T-cell (primary cell): Measurements from ENCODE around the gene ZNF280D. TPM values are rescaled to one million over a fixed set of nuclear protein-coding genes. Genes with fewer than 3 reads are reported as not detected.

Experiments
- ATAC-seq, 4 experiments: fragments of 200-7000 bp in 3 of 4; fragments of 150-1000 bp in 1 of 4; cut with Tn5 transposase; replicated peaks in 1 of 4; 1 replicate in 3 of 4; 2 replicates in 1 of 4; pipeline ENCODE4 v1.10.0; 2021; ENCODE audit warnings: moderate library complexity in 3 of 4, mild to moderate bottlenecking in 2 of 4, moderate number of reproducible peaks in 1 of 4
- CTCF ChIA-PET, 2 donors: fragments of 300-600 bp; sonication (Branson Sonifier 250); formaldehyde crosslinking; loops; one replicate each; lab custom pipeline; 2022; ENCODE audit warnings: antibody characterized with exemption in 2 of 2; lab: Charles Lee
- POLR2A ChIA-PET, 2 donors: fragments of 300-600 bp; sonication (Branson Sonifier 250); formaldehyde crosslinking; loops; one replicate each; lab custom pipeline; 2022; ENCODE audit warnings: antibody characterized with exemption in 2 of 2; lab: Charles Lee
- DNase-seq, 35 experiments: peaks; one replicate each; pipeline versions ENCODE4 v3.0.0 to v3.0.0-alpha.2; 2013 to 2023
- H3K27ac ChIP-seq: one replicate; pipeline ENCODE4 v1.5.1; 2013; ENCODE audit warnings: low read length
- H3K27me3 ChIP-seq, 2 experiments: replicated peaks in 1 of 2; 1 replicate in 1 of 2; 2 replicates in 1 of 2; pipeline versions ENCODE4 v1.6.1 to v1.7.0; 2013; ENCODE audit warnings: low read length in 1 of 2, mixed read lengths in 1 of 2; ENCODE audit not compliant: control insufficient read depth in 2 of 2, insufficient read depth in 2 of 2; ENCODE audit errors: extremely low read depth in 1 of 2
- H3K36me3 ChIP-seq, 2 donors: 1 replicate in 1 of 2; 2 replicates in 1 of 2; pipeline versions ENCODE4 v1.6.1 to v1.7.0; 2013; ENCODE audit warnings: low read length in 1 of 2; ENCODE audit not compliant: control insufficient read depth in 2 of 2, insufficient read depth in 1 of 2; ENCODE audit errors: extremely low read depth in 1 of 2
- H3K4me1 ChIP-seq, 2 experiments: 1 replicate in 1 of 2; 2 replicates in 1 of 2; pipeline versions ENCODE4 v1.6.1 to v1.7.0; 2013; ENCODE audit warnings: low read length in 2 of 2, mixed read lengths in 1 of 2; ENCODE audit not compliant: insufficient read depth in 2 of 2, control insufficient read depth in 1 of 2; ENCODE audit errors: extremely low read depth in 1 of 2
- H3K4me3 ChIP-seq, 2 donors: 1 replicate in 1 of 2; 2 replicates in 1 of 2; pipeline versions ENCODE4 v1.5.1 to v1.7.0; 2013; ENCODE audit warnings: mild to moderate bottlenecking in 2 of 2, low read length in 1 of 2, moderate library complexity in 1 of 2; ENCODE audit not compliant: control insufficient read depth in 1 of 2; ENCODE audit errors: extremely low read depth in 1 of 2
- H3K9me3 ChIP-seq: 2 replicates; pipeline ENCODE4 v1.7.0; 2013
- H3K27ac Mint-ChIP-seq, 2 donors: one replicate each; pipeline ENCODE4 v1.8.0; 2020 to 2021; ENCODE audit warnings: mild to moderate bottlenecking in 2 of 2, mixed read lengths in 2 of 2
- H3K27me3 Mint-ChIP-seq, 2 donors: one replicate each; pipeline ENCODE4 v1.8.0; 2021 to 2022; ENCODE audit warnings: mixed read lengths in 2 of 2
- H3K36me3 Mint-ChIP-seq: one replicate; pipeline ENCODE4 v1.8.0; 2021; ENCODE audit warnings: mixed read lengths
- H3K4me1 Mint-ChIP-seq, 3 donors: one replicate each; pipeline ENCODE4 v1.8.0; 2020 to 2022; ENCODE audit warnings: mixed read lengths in 3 of 3, mild to moderate bottlenecking in 1 of 3
- H3K4me3 Mint-ChIP-seq, 3 donors: one replicate each; pipeline ENCODE4 v1.8.0; 2020 to 2022; ENCODE audit warnings: mild to moderate bottlenecking in 3 of 3, mixed read lengths in 3 of 3, moderate library complexity in 3 of 3
- H3K9me3 Mint-ChIP-seq, 3 donors: one replicate each; pipeline ENCODE4 v1.8.0; 2020 to 2022; ENCODE audit warnings: mixed read lengths in 3 of 3
- WGBS: methylation state at CpG from one replicate; pipeline ENCODE4 v1.1.5; 2013; ENCODE audit warnings: missing lambda C conversion rate; ENCODE audit not compliant: insufficient coverage; 5-methylcytosine and 5-hydroxymethylcytosine counted together
- total RNA-seq, 35 experiments: library from RNA in 6 of 35; stranded (reverse) in 6 of 35; fragments of 120-200 nt in 1 of 35; gene quantifications; one replicate each; pipeline versions ENCODE4 v1.2.1 to v1.2.4 and lab custom pipeline; 2013 to 2026

The ZNF280D gene
- total RNA-seq, 5 donors from 2014 or later (not counting 1 experiment from before 2014, with no cell fraction given) = 29.1 to 39.5 (median 32.4) TPM

DNA sequence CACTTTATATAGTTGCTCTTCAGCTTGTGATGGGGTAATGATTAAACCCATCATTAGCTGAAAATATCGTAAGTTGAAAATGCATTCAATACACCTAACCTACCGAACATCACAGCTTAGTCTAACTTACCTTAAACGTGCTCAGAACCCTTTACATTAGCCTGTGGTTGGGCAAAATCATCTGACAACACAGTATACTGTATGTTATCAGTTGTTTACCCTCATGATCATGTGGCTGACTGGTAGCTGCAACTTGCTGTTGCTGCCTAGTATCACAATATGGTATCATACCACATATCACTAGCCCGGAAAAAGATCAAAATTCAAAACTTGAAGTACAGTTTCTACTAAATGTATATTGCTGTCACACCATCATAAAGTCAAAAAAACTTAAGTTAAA lies 9.5 kb downstream of the ZNF280D start:
- DNase-seq = no peak
- no CpG with 5 or more reads among the region's 4 CpGs for WGBS
- Histone ChIP-seq H3K27me3 (no peaks in the 10 kb centered on the region), H3K9me3 (no peaks in the 10 kb centered on the region), H3K27ac (no peak overlapping the region), H3K4me1 (peaks cover 0 to 28% of the 10 kb centered on the region in 2 experiments), H3K36me3 (peaks cover 0 to 5% of the 10 kb centered on the region in 2 donors), H3K4me3 (no peak overlapping the region)
- no peaks in the 10 kb centered on the region for H3K27me3 Mint-ChIP-seq
- peaks cover 33% of the 10 kb centered on the region for H3K36me3 Mint-ChIP-seq
- peaks cover 67 to 68% (median 68%) of the 10 kb centered on the region in 3 donors for H3K4me1 Mint-ChIP-seq
- POLR2A ChIA-PET = interaction anchor here in 1 of 2 donors (0.6 kb wide), 1 partner anchor 74 kb away, joined by 3 read pairs; no protein-coding TSS in a partner anchor
- no peak for ATAC-seq
- no peak overlapping the region for H3K4me3 Mint-ChIP-seq
- CTCF ChIA-PET = no interaction called here
- H3K27ac Mint-ChIP-seq = no peak overlapping the region
- no peaks in the 10 kb centered on the region for H3K9me3 Mint-ChIP-seq

DNA sequence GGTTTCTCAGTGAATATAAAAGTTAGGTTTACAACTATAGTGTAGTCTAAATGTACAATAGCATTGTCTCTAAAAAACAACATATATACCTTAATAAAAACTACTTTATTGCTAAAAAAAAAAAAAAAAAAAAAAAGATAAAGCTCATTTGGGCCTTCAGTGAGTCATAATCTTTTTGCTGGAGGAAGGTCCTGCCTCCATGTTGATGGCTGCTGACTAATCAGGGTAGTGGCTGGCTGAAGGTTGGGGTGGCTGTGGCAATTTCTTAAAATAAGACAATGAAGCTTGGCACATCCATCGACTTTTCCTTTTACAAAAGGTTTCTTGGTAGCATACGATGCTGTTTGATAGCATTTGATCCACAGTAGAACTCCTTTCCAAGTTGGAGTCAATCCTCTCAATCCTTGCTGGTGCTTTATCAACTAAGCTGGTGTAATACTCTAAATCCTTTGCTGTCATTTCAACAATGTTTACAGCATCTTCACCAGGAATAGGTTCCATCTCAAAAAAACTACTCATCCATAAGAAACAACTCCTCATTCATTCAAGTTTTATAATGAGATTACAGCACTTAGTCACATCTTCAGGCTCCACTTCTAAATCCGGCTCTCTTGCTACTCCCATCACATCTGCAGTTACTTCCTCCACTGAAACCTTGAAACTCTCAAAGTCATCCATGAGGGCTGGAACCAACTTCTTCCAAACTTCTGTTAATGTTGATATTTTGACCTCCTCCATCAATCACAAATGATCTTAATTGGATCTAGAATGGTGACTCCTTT lies 13.3 kb downstream of the ZNF280D start:
- ChIA-PET CTCF (interaction anchor here (0.6 to 0.7 kb wide), 3 partner anchors 10 to 808 kb away, joined by 3 to 10 read pairs (median 3); no protein-coding TSS in a partner anchor), POLR2A (interaction anchor here (0.6 to 0.7 kb wide), 5 partner anchors 9 to 830 kb away, joined by 3 to 14 read pairs (median 4); no protein-coding TSS in a partner anchor)
- 100% methylated on average over 3 of the region's 3 CpGs for WGBS
- Mint-ChIP-seq H3K4me3 (peak overlapping the region in 1 of 3 donors; percentile 19), H3K4me1 (peaks cover 66 to 68% (median 67%) of the 10 kb centered on the region in 3 donors), H3K9me3 (no peaks in the 10 kb centered on the region), H3K36me3 (peaks cover 19% of the 10 kb centered on the region), H3K27me3 (no peaks in the 10 kb centered on the region), H3K27ac (no peak overlapping the region)
- ATAC-seq = no peak
- DNase-seq = no peak
- Histone ChIP-seq H3K9me3 (no peaks in the 10 kb centered on the region), H3K4me3 (no peak overlapping the region), H3K4me1 (peaks cover 0 to 22% of the 10 kb centered on the region in 2 experiments), H3K27ac (no peak overlapping the region), H3K27me3 (no peaks in the 10 kb centered on the region), H3K36me3 (no peaks in the 10 kb centered on the region)

DNA sequence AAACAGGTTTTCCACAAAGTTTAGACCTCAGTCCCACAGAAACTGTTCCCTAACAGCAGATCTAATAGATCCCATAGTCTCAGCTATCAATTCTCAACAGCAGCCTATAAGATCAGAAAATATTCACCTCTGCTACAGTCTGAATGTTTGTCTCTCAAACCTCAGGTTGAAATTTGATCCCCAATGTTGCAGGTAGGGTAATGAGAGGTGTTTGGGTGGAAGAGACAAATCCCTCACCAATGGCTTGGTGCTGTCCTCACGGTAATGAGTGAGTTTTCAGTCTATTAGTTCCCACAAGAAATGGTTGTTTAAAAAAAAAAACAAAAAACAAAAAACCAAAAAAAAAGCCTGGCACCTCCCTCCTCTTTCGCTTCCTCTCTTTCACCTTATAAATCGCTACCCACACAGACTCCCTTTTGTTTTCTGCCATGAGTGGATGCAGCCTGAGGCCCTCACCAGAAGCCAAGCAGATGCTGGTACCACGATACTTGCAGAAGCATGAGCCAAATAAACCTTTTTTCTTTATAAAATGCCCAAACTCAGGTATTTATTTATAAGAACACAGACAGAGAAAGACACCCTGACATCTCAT lies 14.2 kb downstream of the ZNF280D start:
- CTCF ChIA-PET = interaction anchor here in 1 of 2 donors (0.5 kb wide), 1 partner anchor 46 kb away, joined by 3 read pairs; no protein-coding TSS in a partner anchor

DNA sequence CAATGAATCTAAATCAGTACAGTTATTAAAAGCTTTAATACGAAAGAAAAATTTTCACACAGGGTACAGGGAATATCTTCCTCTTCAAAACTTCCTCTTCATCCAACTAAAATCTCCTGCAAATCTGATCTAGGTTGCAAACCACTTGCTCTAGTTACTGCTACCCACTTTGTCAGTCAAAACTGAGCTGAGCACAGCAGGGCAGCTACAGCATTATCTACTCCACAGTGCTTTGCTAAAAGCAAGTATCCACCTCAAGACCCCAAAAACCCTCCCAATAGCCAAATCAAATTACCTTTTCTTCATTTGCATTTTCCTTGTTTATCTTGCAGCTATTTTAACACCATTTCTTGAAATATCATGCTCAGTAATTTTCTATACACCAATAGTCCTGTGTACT lies 14.7 kb downstream of the ZNF280D start:
- H3K9me3 ChIP-seq = no peaks in the 10 kb centered on the region
- H3K4me1 Mint-ChIP-seq = peaks cover 54 to 57% (median 57%) of the 10 kb centered on the region in 3 donors

More for the DNA sequence above, 14.2 kb downstream of the ZNF280D start:
- Mint-ChIP-seq H3K36me3 (peaks cover 17% of the 10 kb centered on the region), H3K4me3 (peak overlapping the region in 1 of 3 donors; percentile 27), H3K4me1 (peaks cover 59 to 61% (median 60%) of the 10 kb centered on the region in 3 donors), H3K27ac (no peak overlapping the region), H3K27me3 (no peaks in the 10 kb centered on the region), H3K9me3 (no peaks in the 10 kb centered on the region)
- POLR2A ChIA-PET = interaction anchor here (0.6 kb wide), 3 partner anchors 16 to 459 kb away, joined by 3 to 4 read pairs (median 3); no protein-coding TSS in a partner anchor
- 89% methylated on average over 3 of the region's 4 CpGs for WGBS
- no peaks in the 10 kb centered on the region for H3K36me3 ChIP-seq
- no peak for DNase-seq
- no peak overlapping the region for H3K4me3 ChIP-seq
- no peaks in the 10 kb centered on the region for H3K9me3 ChIP-seq
- no peak overlapping the region for H3K27ac ChIP-seq
- H3K27me3 ChIP-seq = no peaks in the 10 kb centered on the region
- H3K4me1 ChIP-seq = peaks cover 0 to 14% of the 10 kb centered on the region in 2 experiments
- ATAC-seq = no peak

DNA sequence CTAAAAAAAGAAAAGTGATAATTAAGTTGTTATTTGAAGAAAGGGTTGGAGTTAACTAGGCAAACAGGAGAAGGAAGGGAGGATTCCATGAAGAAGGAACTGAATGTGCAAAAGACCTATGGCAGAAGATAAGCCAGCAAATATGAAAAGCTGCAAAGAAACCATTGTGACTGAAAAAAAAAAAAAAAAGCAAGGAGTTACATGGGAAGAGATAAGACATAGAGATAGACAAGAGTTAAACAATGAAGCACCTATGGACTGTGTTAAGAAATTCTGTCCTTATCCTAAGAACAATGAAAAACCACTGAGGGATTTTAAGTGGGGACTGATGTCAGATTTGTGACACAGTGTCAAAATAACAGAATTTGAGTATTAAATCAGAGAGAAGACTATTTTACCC lies 17.0 kb downstream of the ZNF280D start:
- Histone ChIP-seq H3K4me1 (peaks cover 0 to 8% of the 10 kb centered on the region in 2 experiments), H3K27ac (no peak overlapping the region), H3K36me3 (no peaks in the 10 kb centered on the region), H3K27me3 (no peaks in the 10 kb centered on the region), H3K9me3 (no peaks in the 10 kb centered on the region), H3K4me3 (no peak overlapping the region)
- DNase-seq (no peak), ATAC-seq (no peak)
- POLR2A ChIA-PET = no interaction called here
- Mint-ChIP-seq H3K27me3 (no peaks in the 10 kb centered on the region), H3K27ac (no peak overlapping the region), H3K9me3 (no peaks in the 10 kb centered on the region), H3K4me3 (no peak overlapping the region), H3K36me3 (peaks cover under 1% of the 10 kb centered on the region), H3K4me1 (peaks cover 38 to 49% (median 47%) of the 10 kb centered on the region in 3 donors)
- CTCF ChIA-PET = no interaction called here

More for the DNA sequence above, 14.7 kb downstream of the ZNF280D start:
- CTCF ChIA-PET = interaction anchor here in 1 of 2 donors (0.5 kb wide), 1 partner anchor 46 kb away, joined by 3 read pairs; no protein-coding TSS in a partner anchor
- POLR2A ChIA-PET = interaction anchor here (0.6 kb wide), 3 partner anchors 15 to 460 kb away, joined by 3 to 4 read pairs (median 3); no protein-coding TSS in a partner anchor
- ATAC-seq (no peak), DNase-seq (no peak)
- no peaks in the 10 kb centered on the region for H3K9me3 Mint-ChIP-seq
- Histone ChIP-seq H3K27me3 (no peaks in the 10 kb centered on the region), H3K27ac (no peak overlapping the region), H3K4me3 (no peak overlapping the region), H3K4me1 (peaks cover 0 to 9% of the 10 kb centered on the region in 2 experiments), H3K36me3 (no peaks in the 10 kb centered on the region)
- H3K27me3 Mint-ChIP-seq = no peaks in the 10 kb centered on the region
- 100% methylated on average over 1 of the region's 1 CpG for WGBS
- peak overlapping the region in 1 of 3 donors; percentile 6 for H3K4me3 Mint-ChIP-seq
- no peak overlapping the region for H3K27ac Mint-ChIP-seq
- peaks cover 12% of the 10 kb centered on the region for H3K36me3 Mint-ChIP-seq

DNA sequence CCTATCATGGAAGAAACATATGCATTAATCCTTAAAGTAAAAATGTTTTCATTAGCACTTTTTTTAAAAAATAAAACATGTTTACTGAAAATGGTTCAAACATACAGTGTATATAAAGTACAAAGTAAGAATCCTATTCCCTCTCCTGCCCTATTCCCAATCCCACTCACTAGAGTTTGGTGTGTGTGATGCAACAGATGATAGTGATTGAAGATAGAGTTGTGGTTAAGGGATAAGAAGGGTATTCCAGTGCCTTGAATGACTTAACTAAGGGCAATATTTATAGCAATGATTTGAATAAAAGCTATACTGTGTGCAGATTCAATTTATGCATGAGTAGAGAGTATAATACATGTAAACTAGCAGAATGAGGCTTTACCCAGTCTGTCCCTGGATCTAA lies 18.1 kb downstream of the ZNF280D start:
- H3K4me3 ChIP-seq = no peak overlapping the region
- no peaks in the 10 kb centered on the region for H3K27me3 ChIP-seq
- peaks cover 2% of the 10 kb centered on the region for H3K36me3 Mint-ChIP-seq
- H3K4me3 Mint-ChIP-seq = no peak overlapping the region
- no peaks in the 10 kb centered on the region for H3K9me3 Mint-ChIP-seq
- no peak overlapping the region for H3K27ac Mint-ChIP-seq
- H3K9me3 ChIP-seq = no peaks in the 10 kb centered on the region
- peaks cover 0 to 8% of the 10 kb centered on the region in 2 experiments for H3K4me1 ChIP-seq
- DNase-seq = no peak
- no peaks in the 10 kb centered on the region for H3K36me3 ChIP-seq
- no peaks in the 10 kb centered on the region for H3K27me3 Mint-ChIP-seq
- ChIA-PET POLR2A (interaction anchor here in 1 of 2 donors (0.7 kb wide), 1 partner anchor 136 kb away, joined by 3 read pairs; no protein-coding TSS in a partner anchor), CTCF (no interaction called here)
- ATAC-seq = no peak
- H3K27ac ChIP-seq = no peak overlapping the region
- H3K4me1 Mint-ChIP-seq = peaks cover 32 to 45% (median 42%) of the 10 kb centered on the region in 3 donors
